ENCODE data around the gene SPRR3. TPM values are rescaled to one million over a fixed set of nuclear protein-coding genes. Genes with fewer than 3 reads are reported as not detected.

Gene SPRR3
- total RNA-seq, 2 donors from 2014 or later = not detected

- H3K9ac ChIP-seq (ENCODE audit: low read depth in 2 of 2, low read length in 2 of 2) = no peak overlapping the region
- H3K27ac ChIP-seq = no peak overlapping the region
- no peaks in the 10 kb centered on the region for H3K36me3 ChIP-seq
- intact Hi-C loops (cut with DNase I) = no loop called here
- H3K4me3 ChIP-seq = no peak overlapping the region
- no peaks in the 10 kb centered on the region for H3K4me1 ChIP-seq
- no peak for TF ChIP-seq CTCF (IDR thresholded peaks at IDR 0.05)
- H3K9me3 ChIP-seq = no peaks in the 10 kb centered on the region
- no peaks in the 10 kb centered on the region for H3K27me3 ChIP-seq
- no peak for DNase-seq
Measured at GRCh38 chr1:152982076-152982475, 19.5 kb upstream of the SPRR3 start.

- Histone ChIP-seq H3K36me3 (no peaks in the 10 kb centered on the region), H3K9me3 (no peaks in the 10 kb centered on the region), H3K4me3 (no peak overlapping the region), H3K27ac (no peak overlapping the region), H3K27me3 (no peaks in the 10 kb centered on the region), H3K9ac (ENCODE audit: low read depth in 2 of 2, low read length in 2 of 2) (no peak overlapping the region), H3K4me1 (no peaks in the 10 kb centered on the region)
- intact Hi-C loops (cut with DNase I) = no loop called here
- no peak for TF ChIP-seq CTCF (IDR thresholded peaks at IDR 0.05)
- DNase-seq = no peak
Measured at GRCh38 chr1:152983234-152983633, 18.3 kb upstream of the SPRR3 start.

GRCh38 chr1:152983743-152984142, 17.8 kb upstream of the SPRR3 start, which contains the start of gene SPRR1A:
Gene SPRR1A, plus strand, starts transcription at chr1:152984081. Its CDS starts 1,150 bp downstream, at chr1:152985231.
- H3K27me3 ChIP-seq = no peaks in the 10 kb centered on the region
- no peaks in the 10 kb centered on the region for H3K4me1 ChIP-seq
- no peaks in the 10 kb centered on the region for H3K9me3 ChIP-seq
- DNase-seq = no peak
- H3K9ac ChIP-seq (ENCODE audit: low read depth in 2 of 2, low read length in 2 of 2) = no peak within 1 kb of the TSS
- no peaks in the 10 kb centered on the region for H3K36me3 ChIP-seq
- no peak for TF ChIP-seq CTCF (IDR thresholded peaks at IDR 0.05)
- H3K27ac ChIP-seq = no peak within 1 kb of the TSS
- intact Hi-C loops (cut with DNase I) = no loop called here
- H3K4me3 ChIP-seq = no peak within 1 kb of the TSS

GRCh38 chr1:152986578-152986977, 15.0 kb upstream of the SPRR3 start:
- H3K27ac ChIP-seq = no peak overlapping the region
- intact Hi-C loops (cut with DNase I) = no loop called here
- H3K27me3 ChIP-seq = no peaks in the 10 kb centered on the region
- H3K9me3 ChIP-seq = no peaks in the 10 kb centered on the region
- no peaks in the 10 kb centered on the region for H3K36me3 ChIP-seq
- DNase-seq = no peak
- TF ChIP-seq CTCF (IDR thresholded peaks at IDR 0.05) = no peak
- no peaks in the 10 kb centered on the region for H3K4me1 ChIP-seq
- no peak overlapping the region for H3K4me3 ChIP-seq
- no peak overlapping the region for H3K9ac ChIP-seq (ENCODE audit: low read depth in 2 of 2, low read length in 2 of 2)

GRCh38 chr1:152993186-152993585, 8.4 kb upstream of the SPRR3 start:
- Histone ChIP-seq H3K4me1 (no peaks in the 10 kb centered on the region), H3K9me3 (no peaks in the 10 kb centered on the region), H3K36me3 (no peaks in the 10 kb centered on the region), H3K27me3 (no peaks in the 10 kb centered on the region), H3K27ac (no peak overlapping the region), H3K4me3 (no peak overlapping the region), H3K9ac (ENCODE audit: low read depth in 2 of 2, low read length in 2 of 2) (no peak overlapping the region)
- intact Hi-C loops (cut with DNase I) = no loop called here
- TF ChIP-seq CTCF (IDR thresholded peaks at IDR 0.05) = no peak
- no peak for DNase-seq

- H3K9me3 ChIP-seq = no peaks in the 10 kb centered on the region
- no peak for TF ChIP-seq CTCF (IDR thresholded peaks at IDR 0.05)
- H3K27me3 ChIP-seq = no peaks in the 10 kb centered on the region
- intact Hi-C loops (cut with DNase I) = no loop called here
- H3K27ac ChIP-seq = no peak overlapping the region
- no peaks in the 10 kb centered on the region for H3K4me1 ChIP-seq
- no peak for DNase-seq
- no peak overlapping the region for H3K9ac ChIP-seq (ENCODE audit: low read depth in 2 of 2, low read length in 2 of 2)
- H3K36me3 ChIP-seq = no peaks in the 10 kb centered on the region
- H3K4me3 ChIP-seq = no peak overlapping the region
Measured at GRCh38 chr1:152995842-152996241, 5.7 kb upstream of the SPRR3 start.

All from colonic mucosa (tissue), 4 donors.